Neuronal stem cell (in vitro differentiated cells): ENCODE results near the gene GGT6.

Experiments used
- DNase-seq: peaks from one replicate; pipeline ENCODE4 v3.0.0-alpha.2; 2013; ENCODE audit warnings: low spot score
- H2AFZ ChIP-seq: one replicate; pipeline ENCODE4 v1.6.1; 2013; ENCODE audit warnings: mild to moderate bottlenecking, low read length, inconsistent platforms
- H2AK5ac ChIP-seq: 2 replicates; pipeline ENCODE4 v1.6.1; 2013; ENCODE audit warnings: low read depth, mild to moderate bottlenecking, inconsistent platforms, low read length, moderate library complexity, mixed read lengths
- H2BK120ac ChIP-seq: 2 replicates; pipeline ENCODE4 v1.6.1; 2013; ENCODE audit warnings: low read depth, mild to moderate bottlenecking, inconsistent platforms, low read length, moderate library complexity, mixed read lengths
- H2BK12ac ChIP-seq: one replicate; pipeline ENCODE4 v1.6.1; 2013; ENCODE audit warnings: low read length, inconsistent platforms
- H2BK15ac ChIP-seq: 2 replicates; pipeline ENCODE4 v1.6.1; 2013; ENCODE audit warnings: mild to moderate bottlenecking, low read length, inconsistent platforms, mixed read lengths
- H2BK5ac ChIP-seq: one replicate; pipeline ENCODE4 v1.6.1; 2013; ENCODE audit warnings: inconsistent platforms, mild to moderate bottlenecking, low read length, moderate library complexity
- H3K14ac ChIP-seq: one replicate; pipeline ENCODE4 v1.6.1; 2013; ENCODE audit warnings: low read length, inconsistent platforms
- H3K18ac ChIP-seq: 2 replicates; pipeline ENCODE4 v1.6.1; 2013; ENCODE audit warnings: low read length, inconsistent platforms
- H3K23ac ChIP-seq: 2 replicates; pipeline ENCODE4 v1.6.1; 2013; ENCODE audit warnings: low read depth, mild to moderate bottlenecking, mixed read lengths, low read length, inconsistent platforms; ENCODE audit not compliant: poor library complexity
- H3K27ac ChIP-seq: replicated peaks from 3 replicates; pipeline ENCODE4 v1.5.1; 2013; ENCODE audit warnings: low read length, inconsistent platforms
- H3K27me3 ChIP-seq, 3 experiments: 2 replicates each; pipeline ENCODE4 v1.6.1; 2013; ENCODE audit warnings: low read length in 3 of 3, mild to moderate bottlenecking in 2 of 3, inconsistent platforms in 1 of 3, low read depth in 1 of 3, mixed read lengths in 1 of 3, moderate library complexity in 1 of 3; ENCODE audit not compliant: control insufficient read depth in 3 of 3, insufficient read depth in 3 of 3
- H3K36me3 ChIP-seq, 2 donors: replicated peaks in 1 of 2; 2 replicates each; pipeline ENCODE4 v1.6.1; 2013; ENCODE audit warnings: low read length in 2 of 2; ENCODE audit not compliant: control insufficient read depth in 2 of 2, insufficient read depth in 2 of 2
- H3K4ac ChIP-seq: 2 replicates; pipeline ENCODE4 v1.6.1; 2013; ENCODE audit warnings: inconsistent platforms, mild to moderate bottlenecking, low read length, moderate library complexity
- H3K4me1 ChIP-seq, 2 donors: 1 replicate in 1 of 2; 2 replicates in 1 of 2; pipeline ENCODE4 v1.6.1; 2013; ENCODE audit warnings: low read length in 2 of 2, low read depth in 1 of 2; ENCODE audit not compliant: control insufficient read depth in 2 of 2, insufficient read depth in 1 of 2
- H3K4me2 ChIP-seq: one replicate; pipeline ENCODE4 v1.6.1; 2013; ENCODE audit warnings: mild to moderate bottlenecking, low read length, inconsistent platforms; ENCODE audit not compliant: insufficient read depth, poor library complexity, severe bottlenecking
- H3K4me3 ChIP-seq, 2 donors: 2 replicates each; pipeline ENCODE4 v1.5.1; 2013; ENCODE audit warnings: low read length in 2 of 2, mild to moderate bottlenecking in 2 of 2, inconsistent platforms in 1 of 2, moderate library complexity in 1 of 2
- H3K79me1 ChIP-seq: one replicate; pipeline ENCODE4 v1.6.1; 2013; ENCODE audit warnings: low read depth, mild to moderate bottlenecking, inconsistent platforms, low read length, moderate library complexity
- H3K9ac ChIP-seq: one replicate; pipeline ENCODE4 v1.6.1; 2013; ENCODE audit warnings: mild to moderate bottlenecking, low read depth, low read length, inconsistent platforms; ENCODE audit not compliant: poor library complexity
- H3K9me3 ChIP-seq, 2 donors: replicated peaks in 1 of 2; 2 replicates each; pipeline versions ENCODE3 to v1.6.1; 2013; ENCODE audit warnings: low read length in 2 of 2, mild to moderate bottlenecking in 2 of 2, inconsistent platforms in 1 of 2, low read depth in 1 of 2, mixed read lengths in 1 of 2, moderate library complexity in 1 of 2; ENCODE audit not compliant: control insufficient read depth in 2 of 2, insufficient read depth in 1 of 2
- H4K8ac ChIP-seq: one replicate; pipeline ENCODE4 v1.6.1; 2013; ENCODE audit warnings: low read depth, mild to moderate bottlenecking, inconsistent platforms, low read length, moderate library complexity
- H4K91ac ChIP-seq: one replicate; pipeline ENCODE4 v1.6.1; 2013; ENCODE audit warnings: low read length, low read depth, mild to moderate bottlenecking, inconsistent platforms; ENCODE audit not compliant: poor library complexity
- WGBS, 2 donors: extraction: QIAGEN DNeasy Blood & Tissue Kit; methylation state at CpG; one replicate each; pipeline ENCODE4 v1.1.7; 2013; ENCODE audit warnings: missing lambda C conversion rate in 2 of 2, mixed read lengths in 1 of 2; ENCODE audit not compliant: insufficient read length in 2 of 2, insufficient replicate concordance in 1 of 2; ENCODE audit errors: extremely low coverage in 2 of 2; 5-methylcytosine and 5-hydroxymethylcytosine counted together

GGT6 gene

DNA sequence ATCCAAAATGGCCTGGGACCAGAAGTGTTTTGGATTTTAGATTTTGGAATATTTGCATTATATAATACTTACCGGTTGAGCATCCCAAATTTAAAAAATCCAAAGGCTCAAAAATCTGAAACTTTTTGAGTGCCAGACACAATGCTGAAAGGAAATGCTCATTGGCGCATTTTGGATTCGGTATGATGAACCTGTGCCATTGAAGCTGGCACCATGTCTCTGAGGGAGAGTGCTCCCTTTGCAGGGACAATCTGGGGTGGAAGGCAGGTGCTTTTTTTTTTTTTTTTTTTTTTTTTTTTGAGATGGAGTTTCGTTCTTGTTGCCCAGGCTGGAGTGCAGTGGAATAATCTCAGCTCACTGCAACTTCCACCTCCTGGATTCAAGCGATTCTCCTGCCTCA is 41.7 kb upstream of the GGT6 start:
- H4K91ac ChIP-seq, result no peak overlapping the region
- no peak overlapping the region for H3K27ac ChIP-seq
- no peak overlapping the region for H2BK15ac ChIP-seq
- no peak overlapping the region for H3K9ac ChIP-seq
- H3K79me1 ChIP-seq, result no peaks in the 10 kb centered on the region
- no peak overlapping the region for H3K4ac ChIP-seq
- H3K4me3 ChIP-seq, result no peak overlapping the region
- DNase-seq, result no peak
- H2BK120ac ChIP-seq, result no peak overlapping the region
- H2AFZ ChIP-seq, result no peak overlapping the region
- no peak overlapping the region for H3K23ac ChIP-seq
- H2BK5ac ChIP-seq, result no peak overlapping the region
- no CpG with 5 or more reads among the region's 5 CpGs for WGBS, 2 donors
- no peak overlapping the region for H4K8ac ChIP-seq
- H3K4me1 ChIP-seq, result peaks cover 19 to 29% of the 10 kb centered on the region in 2 donors
- peaks cover 0 to 41% (median 0%) of the 10 kb centered on the region in 3 experiments for H3K27me3 ChIP-seq
- no peak overlapping the region for H3K18ac ChIP-seq
- H3K36me3 ChIP-seq, result no peaks in the 10 kb centered on the region
- H3K9me3 ChIP-seq, result no peaks in the 10 kb centered on the region
- H2AK5ac ChIP-seq, result no peak overlapping the region
- no peak overlapping the region for H2BK12ac ChIP-seq
- H3K14ac ChIP-seq, result no peak overlapping the region
- no peak overlapping the region for H3K4me2 ChIP-seq

DNA sequence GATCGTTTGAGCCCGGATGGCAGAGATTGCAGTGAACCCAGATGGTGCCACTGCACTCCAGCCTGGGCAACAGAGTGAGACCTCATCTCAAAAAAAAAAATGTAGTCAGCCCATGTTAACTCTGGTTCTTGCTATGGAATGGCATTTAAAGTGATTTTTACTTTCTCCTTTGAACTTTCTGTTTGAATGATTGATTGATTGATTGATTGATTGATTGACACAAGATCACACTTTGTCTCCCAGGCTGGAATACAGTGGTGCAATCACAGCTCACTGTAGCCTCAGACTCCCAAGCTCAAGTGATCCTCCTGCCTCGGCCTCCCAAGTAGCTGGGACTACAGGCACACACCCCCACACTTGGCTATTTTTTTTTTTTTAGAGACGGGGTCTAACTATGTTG is 40.9 kb upstream of the GGT6 start:
- no peak overlapping the region for H2AFZ ChIP-seq
- no peak overlapping the region for H3K4me3 ChIP-seq
- H3K4me2 ChIP-seq, result no peak overlapping the region
- H3K27me3 ChIP-seq, result peaks cover 0 to 48% (median 0%) of the 10 kb centered on the region in 3 experiments
- H2BK15ac ChIP-seq, result no peak overlapping the region
- no peak overlapping the region for H2BK5ac ChIP-seq
- H3K4me1 ChIP-seq, result peaks cover 19 to 29% of the 10 kb centered on the region in 2 donors
- H2BK12ac ChIP-seq, result no peak overlapping the region
- H3K14ac ChIP-seq, result no peak overlapping the region
- no peak for DNase-seq
- no peak overlapping the region for H3K23ac ChIP-seq
- no peak overlapping the region for H2AK5ac ChIP-seq
- H3K9me3 ChIP-seq, result no peaks in the 10 kb centered on the region
- no peak overlapping the region for H3K4ac ChIP-seq
- H3K27ac ChIP-seq, result no peak overlapping the region
- H2BK120ac ChIP-seq, result no peak overlapping the region
- H3K79me1 ChIP-seq, result no peaks in the 10 kb centered on the region
- no peak overlapping the region for H4K8ac ChIP-seq
- no peak overlapping the region for H3K9ac ChIP-seq
- WGBS, 2 donors, result no CpG with 5 or more reads among the region's 4 CpGs
- H3K18ac ChIP-seq, result no peak overlapping the region
- no peak overlapping the region for H4K91ac ChIP-seq
- no peaks in the 10 kb centered on the region for H3K36me3 ChIP-seq

DNA sequence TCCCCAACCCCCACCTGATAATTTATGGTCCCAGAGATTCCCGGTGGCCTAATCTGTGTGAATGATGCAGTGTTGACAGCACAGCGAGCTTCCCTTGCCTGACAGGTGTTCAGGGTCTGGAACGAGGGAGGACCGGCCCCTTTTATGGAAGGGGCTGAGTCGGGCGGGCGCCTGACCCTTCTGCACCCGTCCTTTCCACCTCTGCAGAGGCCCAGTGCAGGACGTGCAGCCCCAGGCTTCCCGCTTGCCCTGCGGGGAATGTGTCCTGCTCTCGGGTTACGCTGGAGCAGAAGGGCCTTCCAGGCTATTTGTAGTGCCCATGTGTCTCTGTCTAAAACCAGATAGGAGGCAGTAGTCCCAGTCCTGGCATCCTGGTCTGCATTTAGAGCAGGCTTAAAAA is 40.2 kb upstream of the GGT6 start:
- Histone ChIP-seq H3K4me3 (no peak overlapping the region), H2BK15ac (no peak overlapping the region), H3K27me3 (peaks cover 0 to 51% (median 0%) of the 10 kb centered on the region in 3 experiments), H2AK5ac (peak overlapping the region; percentile 23), H2BK120ac (no peak overlapping the region), H3K4me2 (no peak overlapping the region), H3K36me3 (no peaks in the 10 kb centered on the region), H3K79me1 (no peaks in the 10 kb centered on the region), H3K9me3 (no peaks in the 10 kb centered on the region), H3K4me1 (peaks cover 19 to 29% of the 10 kb centered on the region in 2 donors), H4K8ac (no peak overlapping the region), H3K9ac (no peak overlapping the region), H3K14ac (no peak overlapping the region), H3K27ac (peak overlapping the region; percentile 79), H3K23ac (no peak overlapping the region), H2BK12ac (no peak overlapping the region), H3K4ac (no peak overlapping the region), H4K91ac (no peak overlapping the region), H2BK5ac (no peak overlapping the region), H3K18ac (peak overlapping the region; percentile 66), H2AFZ (peak overlapping the region; percentile 78)
- DNase-seq, result no peak
- WGBS, 2 donors, result no CpG with 5 or more reads among the region's 13 CpGs

DNA sequence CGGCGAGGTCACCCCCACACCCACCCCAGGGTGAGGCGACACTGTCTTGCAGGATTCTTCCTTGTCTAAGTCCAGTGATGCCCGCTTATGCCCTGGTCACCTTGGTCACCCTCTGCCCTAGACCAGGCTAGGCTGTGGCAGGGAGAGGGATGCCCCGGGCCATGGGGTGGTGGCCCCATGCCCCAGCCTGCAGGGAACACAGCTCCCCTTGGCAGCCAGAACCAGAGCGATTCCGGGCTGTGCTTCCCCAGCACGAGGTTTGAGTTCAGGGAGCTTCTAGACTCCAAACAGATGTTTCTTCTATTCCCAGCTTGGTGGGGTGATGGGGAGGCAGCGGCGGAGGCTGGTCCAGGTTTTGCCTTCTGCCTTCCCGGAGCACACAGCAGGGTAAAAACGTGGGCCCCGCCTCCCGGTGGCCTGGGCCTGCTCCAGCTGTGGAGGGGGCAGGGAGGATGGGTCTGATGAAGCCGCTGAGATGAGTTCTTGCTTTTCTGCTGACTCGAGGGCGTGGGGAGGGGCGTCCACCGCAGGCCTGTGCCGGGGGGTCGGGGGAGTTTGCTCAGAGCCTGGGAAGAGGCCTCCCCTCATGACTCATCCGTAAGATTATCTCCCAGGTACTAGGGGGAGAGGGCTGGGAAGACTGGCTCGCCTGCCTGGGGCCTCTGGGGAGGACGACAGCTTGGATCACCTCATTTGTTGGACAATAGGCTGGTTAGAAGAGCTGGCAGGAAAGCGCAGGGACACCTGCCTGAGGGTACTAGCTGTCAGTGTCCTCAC is 39.3 kb upstream of the GGT6 start:
- peak overlapping the region; percentile 29 for H3K4me2 ChIP-seq
- H3K4me1 ChIP-seq, result peaks cover 19 to 33% of the 10 kb centered on the region in 2 donors
- peak overlapping the region; percentile 94 for H2AK5ac ChIP-seq
- H3K27ac ChIP-seq, result peak overlapping the region; percentile 79
- no CpG with 5 or more reads among the region's 25 CpGs for WGBS, 2 donors
- peak overlapping the region; percentile 11 for H4K91ac ChIP-seq
- H3K9ac ChIP-seq, result peak overlapping the region; percentile 75
- no peak overlapping the region for H4K8ac ChIP-seq
- H3K9me3 ChIP-seq, result no peaks in the 10 kb centered on the region
- peaks cover 0 to 58% (median 0%) of the 10 kb centered on the region in 3 experiments for H3K27me3 ChIP-seq
- peak overlapping the region; percentile 78 for H2AFZ ChIP-seq
- peak overlapping the region; percentile 89 for H2BK12ac ChIP-seq
- H3K4me3 ChIP-seq, result peak overlapping the region in 1 of 2 donors; percentile 57
- peak overlapping the region; percentile 27 for H2BK5ac ChIP-seq
- peak overlapping the region; percentile 97 for H2BK120ac ChIP-seq
- peak overlapping the region; percentile 99 for H3K18ac ChIP-seq
- peak; percentile 44 for DNase-seq
- peak overlapping the region; percentile 97 for H3K4ac ChIP-seq
- peak overlapping the region; percentile 56 for H3K14ac ChIP-seq
- peak overlapping the region; percentile 97 for H2BK15ac ChIP-seq
- H3K36me3 ChIP-seq, result no peaks in the 10 kb centered on the region
- peak overlapping the region; percentile 2 for H3K23ac ChIP-seq
- H3K79me1 ChIP-seq, result no peaks in the 10 kb centered on the region
